HepG2 (cell line): ENCODE results near the gene ZNRD2. TPM values are rescaled to one million over a fixed set of nuclear protein-coding genes. Genes with fewer than 3 reads are reported as not detected.
A peak's percentile ranks its signal among the peaks of the same experiment; 100 is the strongest.

Experiments
- AGO1 ChIP-seq: fragments of 200-400 bp; formaldehyde crosslinking; IDR thresholded peaks from 2 replicates; pipeline ENCODE4 v1.6.1; 2017; ENCODE audit warnings: mild to moderate bottlenecking, low read depth, low read length, moderate library complexity; ENCODE audit not compliant: poor library complexity, severe bottlenecking
- BRD4 ChIP-seq: sonication (generic); formaldehyde crosslinking; IDR thresholded peaks from 2 replicates; pipeline ENCODE4 v1.4.0; 2020; ENCODE audit warnings: missing genetic modification reagents
- CREB1 ChIP-seq, 2 experiments: fragments of 450-650 bp in 1 of 2; IDR thresholded peaks; 2 replicates each; pipeline ENCODE4 v1.6.1; 2016 to 2017; ENCODE audit warnings: control low read depth in 1 of 2, mild to moderate bottlenecking in 1 of 2, missing compliant biosample characterization in 1 of 2, missing genetic modification characterization in 1 of 2
- DDIT3 ChIP-seq: sonication (generic); formaldehyde crosslinking; IDR thresholded peaks from 2 replicates; pipeline ENCODE4 v1.4.0; 2020; ENCODE audit warnings: mild to moderate bottlenecking, missing genetic modification reagents
- FOXK2 ChIP-seq: fragments of 450-650 bp; IDR thresholded peaks from 2 replicates; pipeline ENCODE4 v1.6.1; 2016
- MXI1 ChIP-seq: IDR thresholded peaks from 3 replicates; pipeline ENCODE4 v1.6.1; 2012; ENCODE audit warnings: low read depth, low read length, inconsistent platforms, borderline replicate concordance
- NCOR1 ChIP-seq: fragments of 200-600 bp; sonication (generic); IDR thresholded peaks from 2 replicates; pipeline ENCODE4 v1.7.0; 2017; ENCODE audit warnings: antibody characterized with exemption, low read length, borderline replicate concordance
- NFKBIZ ChIP-seq: IDR thresholded peaks from 2 replicates; pipeline ENCODE4 v1.6.1; 2018; ENCODE audit warnings: missing genetic modification reagents, missing compliant biosample characterization
- PHB2 ChIP-seq: fragments of 450-650 bp; IDR thresholded peaks from 2 replicates; pipeline ENCODE4 v1.6.1; 2018; ENCODE audit not compliant: partially characterized antibody
- POLR2A ChIP-seq, 2 experiments: IDR thresholded peaks; 2 replicates each; pipeline ENCODE4 v1.6.1; 2011; ENCODE audit warnings: low read depth in 2 of 2, low read length in 2 of 2, mild to moderate bottlenecking in 1 of 2, moderate library complexity in 1 of 2; ENCODE audit not compliant: insufficient read depth in 1 of 2
- REST ChIP-seq, 2 experiments: IDR thresholded peaks; 2 replicates each; pipeline ENCODE4 v1.6.1; 2011 to 2012; ENCODE audit warnings: low read length in 2 of 2, borderline replicate concordance in 1 of 2, low read depth in 1 of 2, mild to moderate bottlenecking in 1 of 2, moderate library complexity in 1 of 2
- RFX1 ChIP-seq: fragments of 450-650 bp; IDR thresholded peaks from 2 replicates; pipeline ENCODE4 v1.6.1; 2017
- SIN3B ChIP-seq: fragments of 150-350 bp; IDR thresholded peaks from 2 replicates; pipeline ENCODE4 v1.6.1; 2014; ENCODE audit warnings: low read length
- SRY ChIP-seq: sonication (generic); formaldehyde crosslinking; IDR thresholded peaks from 2 replicates; pipeline ENCODE4 v1.8.0; 2022; ENCODE audit warnings: mild to moderate bottlenecking, missing genetic modification reagents
- STAG1 ChIP-seq: sonication (generic); formaldehyde crosslinking; IDR thresholded peaks from 2 replicates; pipeline ENCODE4 v1.4.0; 2020; ENCODE audit warnings: missing genetic modification reagents
- TOPORS ChIP-seq: sonication (generic); formaldehyde crosslinking; IDR thresholded peaks from 2 replicates; pipeline ENCODE4 v1.8.0; 2023; ENCODE audit warnings: mild to moderate bottlenecking, missing genetic modification reagents
- ZKSCAN5 ChIP-seq: sonication (generic); formaldehyde crosslinking; IDR thresholded peaks from 2 replicates; pipeline ENCODE4 v1.5.1; 2020; ENCODE audit warnings: mild to moderate bottlenecking, missing genetic modification reagents
- ZMAT3 ChIP-seq: sonication (generic); formaldehyde crosslinking; conservative IDR thresholded peaks from 2 replicates; pipeline ENCODE4 v1.7.0; 2021; ENCODE audit warnings: missing genetic modification reagents
- ZNF101 ChIP-seq: sonication (generic); formaldehyde crosslinking; IDR thresholded peaks from 2 replicates; pipeline ENCODE4 v1.4.0; 2020; ENCODE audit warnings: mild to moderate bottlenecking, low read depth, missing genetic modification reagents, borderline replicate concordance
- ZNF333 ChIP-seq: sonication (generic); formaldehyde crosslinking; IDR thresholded peaks from 2 replicates; pipeline ENCODE4 v1.4.0; 2020; ENCODE audit warnings: mild to moderate bottlenecking, missing genetic modification reagents, borderline replicate concordance
- ZNF343 ChIP-seq: sonication (generic); formaldehyde crosslinking; IDR thresholded peaks from 2 replicates; pipeline ENCODE4 v1.4.0; 2020; ENCODE audit warnings: mild to moderate bottlenecking, missing genetic modification reagents
- ZNF441 ChIP-seq: sonication (generic); formaldehyde crosslinking; IDR thresholded peaks from 2 replicates; pipeline ENCODE4 v1.7.0; 2021; ENCODE audit warnings: missing genetic modification reagents, borderline replicate concordance
- ZNF839 ChIP-seq: sonication (generic); formaldehyde crosslinking; IDR thresholded peaks from 2 replicates; pipeline ENCODE4 v1.4.0; 2020; ENCODE audit warnings: missing genetic modification reagents, mild to moderate bottlenecking, borderline replicate concordance
- ZSCAN21 ChIP-seq: sonication (generic); formaldehyde crosslinking; IDR thresholded peaks from 2 replicates; pipeline ENCODE4 v1.8.0; 2022; ENCODE audit warnings: mild to moderate bottlenecking, missing genetic modification reagents, moderate library complexity, borderline replicate concordance
- polyA plus RNA-seq, 8 experiments: library from polyadenylated mRNA; depleted of rRNA in 3 of 8; stranded (reverse) in 7 of 8; unstranded in 1 of 8; fragments of >200 nt; fragmentation: Illumina TruSeq in 4 of 8; extraction: Trizol in 4 of 8; gene quantifications; 2 replicates each; pipeline versions ENCODE4 v1.2.1 to v1.2.3, GENCODE V29; 2011 to 2016; ENCODE audit warnings: low read depth in 4 of 8, missing spikeins in 1 of 8, mixed read lengths in 1 of 8; ENCODE audit not compliant: insufficient read depth in 1 of 8
- total RNA-seq, 5 experiments: library from RNA; depleted of rRNA; stranded (reverse); fragments of >200 nt; fragmentation: Illumina TruSeq; extraction: Trizol; gene quantifications; 2 replicates each; pipeline ENCODE4 v1.2.3, GENCODE V29; 2016; ENCODE audit warnings: low read depth in 1 of 5
- TF ChIP-seq, protein P1 (sequence below): sonication (generic); formaldehyde crosslinking; IDR thresholded peaks from 2 replicates; pipeline ENCODE4 v1.8.0; 2022; ENCODE audit warnings: missing genetic modification reagents, mild to moderate bottlenecking, borderline replicate concordance

ZNRD2 gene
- total and polyA plus RNA-seq, 2 of the 13 experiments (the other 11 are each of a cell fraction or from before 2014, with no cell fraction given) = 29.2 to 34.0 TPM

GRCh38 chr11:65569973-65570918, at the start of gene ZNRD2 (continued):
- TF ChIP-seq, protein P1, sequence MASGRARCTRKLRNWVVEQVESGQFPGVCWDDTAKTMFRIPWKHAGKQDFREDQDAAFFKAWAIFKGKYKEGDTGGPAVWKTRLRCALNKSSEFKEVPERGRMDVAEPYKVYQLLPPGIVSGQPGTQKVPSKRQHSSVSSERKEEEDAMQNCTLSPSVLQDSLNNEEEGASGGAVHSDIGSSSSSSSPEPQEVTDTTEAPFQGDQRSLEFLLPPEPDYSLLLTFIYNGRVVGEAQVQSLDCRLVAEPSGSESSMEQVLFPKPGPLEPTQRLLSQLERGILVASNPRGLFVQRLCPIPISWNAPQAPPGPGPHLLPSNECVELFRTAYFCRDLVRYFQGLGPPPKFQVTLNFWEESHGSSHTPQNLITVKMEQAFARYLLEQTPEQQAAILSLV (CRISPR knock-in tag) = 0 out of 2 replicates have a peak, but pooled peaks have one; percentile 63
- TF ChIP-seq SRY (peak; percentile 86; the same call in 1 of the 2 replicates), STAG1 (peak; percentile 70), RFX1 (peak; percentile 48), PHB2 (no peak), BRD4 (peak; percentile 53), DDIT3 (0 out of 2 replicates have a peak, but pooled peaks have one; percentile 67), ZKSCAN5 (CRISPR knock-in tag) (no peak), AGO1 (peak; percentile 82), ZNF441 (CRISPR knock-in tag) (no peak; the same call in 1 of the 2 replicates), ZSCAN21 (CRISPR knock-in tag) (peak; percentile 90), ZMAT3 (peak; percentile 19; the same call in 1 of the 2 replicates), TOPORS (CRISPR knock-in tag) (0 out of 2 replicates have a peak, but pooled peaks have one; percentile 28), ZNF333 (CRISPR knock-in tag) (0 out of 2 replicates have a peak, but pooled peaks have one; percentile 29), POLR2A (IDR thresholded peaks at IDR 0.05; ENCODE audit: insufficient read depth in 1 of 2, low read depth in 2 of 2, low read length in 2 of 2) (peak in 1 of 2 experiments; percentile 52; a peak in 1 of 4 replicates), NFKBIZ (CRISPR knock-in tag) (0 out of 2 replicates have a peak, but pooled peaks have one; percentile 56), MXI1 (peak; percentile 93), CREB1 (IDR thresholded peaks at IDR 0.05) (peak; percentile 99), CREB1 (CRISPR knock-in tag; IDR thresholded peaks at IDR 0.05) (peak; percentile 99), ZNF343 (CRISPR knock-in tag) (peak; percentile 71; the same call in 1 of the 2 replicates), ZNF839 (CRISPR knock-in tag) (peak; percentile 79; the same call in 1 of the 2 replicates), FOXK2 (peak; percentile 95), REST (IDR thresholded peaks at IDR 0.05; ENCODE audit: borderline replicate concordance in 1 of 2, low read depth in 1 of 2, low read length in 2 of 2) (peak in 1 of 2 experiments; percentile 33; a peak in 1 of 4 replicates), NCOR1 (peak; percentile 52; the same call in 1 of the 2 replicates), ZNF101 (CRISPR knock-in tag) (no peak), SIN3B (peak; percentile 96)
